ENCODE data around the gene PCBP3. TPM values are rescaled to one million over a fixed set of nuclear protein-coding genes. Genes with fewer than 3 reads are reported as not detected.
A peak's percentile ranks its signal among the peaks of the same experiment; 100 is the strongest.

PCBP3 gene
- total and polyA plus RNA-seq, 8 donors: 0.83 to 4.3 (median 1.7) TPM

- ATAC-seq (no peak), FAIRE-seq (no peak), DNase-seq (peak in 3 of 6 donors; percentile 10 to 61 (median 34))
- Histone ChIP-seq H3K4me3 (no peak overlapping the region), H3K4me1 (peaks cover 0 to 7% (median 1%) of the 10 kb centered on the region in 3 donors), H3K27me3 (peaks cover 0 to 4% (median 0%) of the 10 kb centered on the region in 4 donors), H3K27ac (no peak overlapping the region), H3K9me3 (no peaks in the 10 kb centered on the region), H3K36me3 (no peaks in the 10 kb centered on the region)
- WGBS, 2 donors: 37 to 48% methylated on average over 4 to 5 of the region's 5 CpGs
- TF ChIP-seq CTCF (IDR thresholded peaks at IDR 0.05): no peak
- intact Hi-C loops (cut with DNase I): loop anchor here in 1 of 3 donors (10.0 kb wide), 1 partner anchor 63 kb away; no protein-coding TSS in a partner anchor
Measured at GRCh38 chr21:45977396-45977795, 333.9 kb downstream of the PCBP3 start.

GRCh38 chr21:45979141-45979631 lies 335.7 kb downstream of the PCBP3 start:
- Histone ChIP-seq H3K27me3 (no peaks in the 10 kb centered on the region), H3K9me3 (no peaks in the 10 kb centered on the region), H3K36me3 (no peaks in the 10 kb centered on the region), H3K4me1 (peaks cover 0 to 5% (median 0%) of the 10 kb centered on the region in 3 donors), H3K4me3 (no peak overlapping the region), H3K27ac (no peak overlapping the region)
- no peak for FAIRE-seq
- peak in 2 of 6 donors; percentile 47 to 72 for DNase-seq
- TF ChIP-seq CTCF (IDR thresholded peaks at IDR 0.05): no peak
- no peak for ATAC-seq
- intact Hi-C loops (cut with DNase I): loop anchor here in 1 of 3 donors (10.0 kb wide), 1 partner anchor 64 kb away; no protein-coding TSS in a partner anchor
- 72 to 76% methylated on average over 20 of the region's 20 CpGs for WGBS, 2 donors

GRCh38 chr21:45979651-45980050 lies 336.1 kb downstream of the PCBP3 start:
- ATAC-seq (no peak), DNase-seq (peak in 1 of 6 donors; percentile 10), FAIRE-seq (no peak)
- 66 to 75% methylated on average over 7 of the region's 7 CpGs for WGBS, 2 donors
- peaks cover 0 to 5% (median 0%) of the 10 kb centered on the region in 3 donors for H3K4me1 ChIP-seq
- no peak overlapping the region for H3K27ac ChIP-seq
- H3K27me3 ChIP-seq: no peaks in the 10 kb centered on the region
- no peak for TF ChIP-seq CTCF (IDR thresholded peaks at IDR 0.05)
- no peaks in the 10 kb centered on the region for H3K9me3 ChIP-seq
- no peaks in the 10 kb centered on the region for H3K36me3 ChIP-seq
- intact Hi-C loops (cut with DNase I): loop anchor here in 1 of 3 donors (10.0 kb wide), 1 partner anchor 65 kb away; no protein-coding TSS in a partner anchor
- no peak overlapping the region for H3K4me3 ChIP-seq

GRCh38 chr21:45980271-45980670 lies 336.7 kb downstream of the PCBP3 start:
- ATAC-seq: no peak
- Histone ChIP-seq H3K4me1 (peaks cover 0 to 5% (median 0%) of the 10 kb centered on the region in 3 donors), H3K9me3 (no peaks in the 10 kb centered on the region), H3K27me3 (no peaks in the 10 kb centered on the region), H3K27ac (no peak overlapping the region), H3K36me3 (no peaks in the 10 kb centered on the region), H3K4me3 (no peak overlapping the region)
- 36 to 64% methylated on average over 2 of the region's 2 CpGs for WGBS, 2 donors
- no peak for TF ChIP-seq CTCF (IDR thresholded peaks at IDR 0.05)
- intact Hi-C loops (cut with DNase I): no loop called here
- no peak for DNase-seq
- no peak for FAIRE-seq

- Histone ChIP-seq H3K4me3 (peak overlapping the region in 1 of 4 donors; percentile 45), H3K4me1 (peaks cover 0 to 5% (median 0%) of the 10 kb centered on the region in 3 donors), H3K27ac (no peak overlapping the region), H3K9me3 (no peaks in the 10 kb centered on the region), H3K27me3 (no peaks in the 10 kb centered on the region), H3K36me3 (no peaks in the 10 kb centered on the region)
- intact Hi-C loops (cut with DNase I): no loop called here
- FAIRE-seq (no peak), ATAC-seq (no peak), DNase-seq (no peak)
- no peak for TF ChIP-seq CTCF (IDR thresholded peaks at IDR 0.05)
Measured at GRCh38 chr21:45980697-45981096, 337.2 kb downstream of the PCBP3 start.

Measured in pancreas (tissue), 10 donors.